WTC11 (cell line): ENCODE measurements around the gene SLC39A5. TPM values are rescaled to one million over a fixed set of nuclear protein-coding genes. Genes with fewer than 3 reads are reported as not detected.

Experiments used
- ATAC-seq: fragments of 200-7000 bp; cut with Tn5 transposase; 2 replicates; pipeline ENCODE4 v1.10.0; 2021; ENCODE audit warnings: mild to moderate bottlenecking, moderate library complexity
- CTCF ChIA-PET: fragments of 300-600 bp; sonication (Branson Sonifier 250); formaldehyde crosslinking; loops from one replicate; lab custom pipeline; 2021; ENCODE audit warnings: antibody characterized with exemption; lab: Charles Lee
- POLR2A ChIA-PET: fragments of 350-600 bp; sonication (Branson Sonifier 250); formaldehyde crosslinking; loops from one replicate; lab custom pipeline; 2021; ENCODE audit warnings: antibody characterized with exemption; lab: Charles Lee
- DNase-seq: peaks from one replicate; pipeline ENCODE4 v3.0.0; 2021; ENCODE audit warnings: low spot score
- H3K27ac Mint-ChIP-seq: 2 replicates; pipeline ENCODE4 v1.8.0; 2021; ENCODE audit warnings: mixed read lengths
- H3K27me3 Mint-ChIP-seq: 2 replicates; pipeline ENCODE4 v1.8.0; 2021; ENCODE audit warnings: low read depth, mild to moderate bottlenecking, moderate library complexity, mixed read lengths
- H3K36me3 Mint-ChIP-seq: 2 replicates; pipeline ENCODE4 v1.8.0; 2021; ENCODE audit warnings: mixed read lengths
- H3K4me1 Mint-ChIP-seq: 2 replicates; pipeline ENCODE4 v1.8.0; 2022; ENCODE audit warnings: mixed read lengths
- H3K4me3 Mint-ChIP-seq: 2 replicates; pipeline ENCODE4 v1.8.0; 2021; ENCODE audit warnings: mild to moderate bottlenecking, moderate library complexity, mixed read lengths
- H3K9me3 Mint-ChIP-seq: 2 replicates; pipeline ENCODE4 v1.8.0; 2021; ENCODE audit warnings: mixed read lengths
- CREM ChIP-seq: sonication (generic); formaldehyde crosslinking; IDR thresholded peaks from 2 replicates; pipeline ENCODE4 v1.8.1; 2022; ENCODE audit warnings: mild to moderate bottlenecking, missing genetic modification reagents, moderate library complexity
- ESRRA ChIP-seq: sonication (generic); formaldehyde crosslinking; IDR thresholded peaks from 2 replicates; pipeline ENCODE4 v1.8.1; 2022; ENCODE audit warnings: mild to moderate bottlenecking, missing genetic modification reagents, borderline replicate concordance
- ETV6 ChIP-seq: sonication (generic); formaldehyde crosslinking; IDR thresholded peaks from 2 replicates; pipeline ENCODE4 v1.8.1; 2022; ENCODE audit warnings: mild to moderate bottlenecking, missing genetic modification reagents
- GABPB1 ChIP-seq: sonication (generic); formaldehyde crosslinking; IDR thresholded peaks from 2 replicates; pipeline ENCODE4 v1.8.1; 2023; ENCODE audit warnings: mild to moderate bottlenecking, missing genetic modification reagents
- HMGA2 ChIP-seq: fragments of 250-450 bp; sonication (Bioruptor Pico); IDR thresholded peaks from 2 replicates; pipeline ENCODE4 v1.4.0; 2021; ENCODE audit warnings: mild to moderate bottlenecking, moderate library complexity
- IRF2 ChIP-seq: sonication (generic); formaldehyde crosslinking; IDR thresholded peaks from 2 replicates; pipeline ENCODE4 v1.8.0; 2022; ENCODE audit warnings: low read depth, missing genetic modification reagents, borderline replicate concordance
- MYBL2 ChIP-seq: sonication (generic); formaldehyde crosslinking; IDR thresholded peaks from 2 replicates; pipeline ENCODE4 v1.8.1; 2023; ENCODE audit warnings: mild to moderate bottlenecking, moderate library complexity, missing genetic modification reagents
- SOX15 ChIP-seq: fragments of 250-450 bp; sonication (Bioruptor Pico); IDR thresholded peaks from 2 replicates; pipeline ENCODE4 v1.9.0; 2021; ENCODE audit warnings: mild to moderate bottlenecking
- TEAD1 ChIP-seq: sonication (generic); formaldehyde crosslinking; IDR thresholded peaks from 2 replicates; pipeline ENCODE4 v1.8.0; 2022; ENCODE audit warnings: mild to moderate bottlenecking, missing genetic modification reagents
- ZNF396 ChIP-seq: fragments of 250-450 bp; sonication (Bioruptor Pico); IDR thresholded peaks from 2 replicates; pipeline ENCODE4 v1.8.0; 2021; ENCODE audit warnings: mild to moderate bottlenecking, moderate library complexity, borderline replicate concordance
- total RNA-seq: library from RNA; stranded (reverse); gene quantifications from 3 replicates; pipeline ENCODE4 v1.2.3, GENCODE V29; 2021
- TF ChIP-seq, protein P1 (sequence below): sonication (generic); formaldehyde crosslinking; IDR thresholded peaks from 2 replicates; pipeline ENCODE4 v1.8.1; 2022; ENCODE audit warnings: low read depth, mild to moderate bottlenecking, moderate library complexity, missing genetic modification reagents, borderline replicate concordance
- TF ChIP-seq, protein P2 (sequence below): sonication (generic); formaldehyde crosslinking; IDR thresholded peaks from 2 replicates; pipeline ENCODE4 v1.8.0; 2023; ENCODE audit warnings: missing genetic modification reagents, mild to moderate bottlenecking, borderline replicate concordance
- TF ChIP-seq, protein P3 (sequence below): sonication (generic); formaldehyde crosslinking; IDR thresholded peaks from 2 replicates; pipeline ENCODE4 v1.8.0; 2023; ENCODE audit warnings: mild to moderate bottlenecking, missing genetic modification reagents
- TF ChIP-seq, protein P4 (sequence below): sonication (generic); formaldehyde crosslinking; IDR thresholded peaks from 2 replicates; pipeline ENCODE4 v1.8.1; 2023; ENCODE audit warnings: mild to moderate bottlenecking, missing genetic modification reagents
- TF ChIP-seq, protein P5 (sequence below): sonication (generic); formaldehyde crosslinking; IDR thresholded peaks from 2 replicates; pipeline ENCODE4 v1.8.0; 2022; ENCODE audit warnings: mild to moderate bottlenecking, missing genetic modification reagents
- TF ChIP-seq, protein P6 (sequence below): sonication (generic); formaldehyde crosslinking; IDR thresholded peaks from 2 replicates; pipeline ENCODE4 v1.8.1; 2022; ENCODE audit warnings: missing genetic modification reagents, borderline replicate concordance

SLC39A5 gene
- total RNA-seq, 1 experiment from 2014 or later: 0.26 TPM

DNA sequence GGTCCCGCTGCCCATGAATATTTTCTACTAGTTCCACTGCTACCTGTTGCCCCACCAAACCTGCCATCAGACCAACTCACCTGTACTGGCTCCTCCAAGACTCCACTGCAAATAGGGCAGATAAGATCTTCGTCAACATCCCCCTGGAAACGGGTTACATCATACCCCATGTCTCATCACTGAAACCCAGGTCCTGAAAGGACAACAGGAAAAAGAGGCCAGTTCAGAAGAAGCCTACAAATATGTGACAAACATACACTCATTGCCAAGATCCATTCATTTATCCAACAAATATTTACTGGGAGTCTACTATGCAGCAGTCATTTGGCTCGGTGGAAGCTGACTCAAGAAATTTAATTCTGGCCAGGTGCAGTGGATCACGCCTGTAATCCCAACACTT lies 16.0 kb upstream of the SLC39A5 start:
- H3K4me1 Mint-ChIP-seq: no peaks in the 10 kb centered on the region
- H3K9me3 Mint-ChIP-seq: no peaks in the 10 kb centered on the region
- ChIA-PET POLR2A (no interaction called here), CTCF (no interaction called here)
- no peaks in the 10 kb centered on the region for H3K27me3 Mint-ChIP-seq
- H3K36me3 Mint-ChIP-seq: peaks cover 76% of the 10 kb centered on the region
- TF ChIP-seq, protein P1, sequence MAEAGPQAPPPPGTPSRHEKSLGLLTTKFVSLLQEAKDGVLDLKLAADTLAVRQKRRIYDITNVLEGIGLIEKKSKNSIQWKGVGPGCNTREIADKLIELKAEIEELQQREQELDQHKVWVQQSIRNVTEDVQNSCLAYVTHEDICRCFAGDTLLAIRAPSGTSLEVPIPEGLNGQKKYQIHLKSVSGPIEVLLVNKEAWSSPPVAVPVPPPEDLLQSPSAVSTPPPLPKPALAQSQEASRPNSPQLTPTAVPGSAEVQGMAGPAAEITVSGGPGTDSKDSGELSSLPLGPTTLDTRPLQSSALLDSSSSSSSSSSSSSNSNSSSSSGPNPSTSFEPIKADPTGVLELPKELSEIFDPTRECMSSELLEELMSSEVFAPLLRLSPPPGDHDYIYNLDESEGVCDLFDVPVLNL (CRISPR knock-in tag): no peak
- TF ChIP-seq, protein P2, sequence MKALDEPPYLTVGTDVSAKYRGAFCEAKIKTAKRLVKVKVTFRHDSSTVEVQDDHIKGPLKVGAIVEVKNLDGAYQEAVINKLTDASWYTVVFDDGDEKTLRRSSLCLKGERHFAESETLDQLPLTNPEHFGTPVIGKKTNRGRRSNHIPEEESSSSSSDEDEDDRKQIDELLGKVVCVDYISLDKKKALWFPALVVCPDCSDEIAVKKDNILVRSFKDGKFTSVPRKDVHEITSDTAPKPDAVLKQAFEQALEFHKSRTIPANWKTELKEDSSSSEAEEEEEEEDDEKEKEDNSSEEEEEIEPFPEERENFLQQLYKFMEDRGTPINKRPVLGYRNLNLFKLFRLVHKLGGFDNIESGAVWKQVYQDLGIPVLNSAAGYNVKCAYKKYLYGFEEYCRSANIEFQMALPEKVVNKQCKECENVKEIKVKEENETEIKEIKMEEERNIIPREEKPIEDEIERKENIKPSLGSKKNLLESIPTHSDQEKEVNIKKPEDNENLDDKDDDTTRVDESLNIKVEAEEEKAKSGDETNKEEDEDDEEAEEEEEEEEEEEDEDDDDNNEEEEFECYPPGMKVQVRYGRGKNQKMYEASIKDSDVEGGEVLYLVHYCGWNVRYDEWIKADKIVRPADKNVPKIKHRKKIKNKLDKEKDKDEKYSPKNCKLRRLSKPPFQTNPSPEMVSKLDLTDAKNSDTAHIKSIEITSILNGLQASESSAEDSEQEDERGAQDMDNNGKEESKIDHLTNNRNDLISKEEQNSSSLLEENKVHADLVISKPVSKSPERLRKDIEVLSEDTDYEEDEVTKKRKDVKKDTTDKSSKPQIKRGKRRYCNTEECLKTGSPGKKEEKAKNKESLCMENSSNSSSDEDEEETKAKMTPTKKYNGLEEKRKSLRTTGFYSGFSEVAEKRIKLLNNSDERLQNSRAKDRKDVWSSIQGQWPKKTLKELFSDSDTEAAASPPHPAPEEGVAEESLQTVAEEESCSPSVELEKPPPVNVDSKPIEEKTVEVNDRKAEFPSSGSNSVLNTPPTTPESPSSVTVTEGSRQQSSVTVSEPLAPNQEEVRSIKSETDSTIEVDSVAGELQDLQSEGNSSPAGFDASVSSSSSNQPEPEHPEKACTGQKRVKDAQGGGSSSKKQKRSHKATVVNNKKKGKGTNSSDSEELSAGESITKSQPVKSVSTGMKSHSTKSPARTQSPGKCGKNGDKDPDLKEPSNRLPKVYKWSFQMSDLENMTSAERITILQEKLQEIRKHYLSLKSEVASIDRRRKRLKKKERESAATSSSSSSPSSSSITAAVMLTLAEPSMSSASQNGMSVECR (CRISPR knock-in tag): no peak
- TF ChIP-seq IRF2 (CRISPR knock-in tag): no peak
- no peak overlapping the region for H3K4me3 Mint-ChIP-seq
- no peak overlapping the region for H3K27ac Mint-ChIP-seq
- no peak for ATAC-seq
- no peak for DNase-seq

DNA sequence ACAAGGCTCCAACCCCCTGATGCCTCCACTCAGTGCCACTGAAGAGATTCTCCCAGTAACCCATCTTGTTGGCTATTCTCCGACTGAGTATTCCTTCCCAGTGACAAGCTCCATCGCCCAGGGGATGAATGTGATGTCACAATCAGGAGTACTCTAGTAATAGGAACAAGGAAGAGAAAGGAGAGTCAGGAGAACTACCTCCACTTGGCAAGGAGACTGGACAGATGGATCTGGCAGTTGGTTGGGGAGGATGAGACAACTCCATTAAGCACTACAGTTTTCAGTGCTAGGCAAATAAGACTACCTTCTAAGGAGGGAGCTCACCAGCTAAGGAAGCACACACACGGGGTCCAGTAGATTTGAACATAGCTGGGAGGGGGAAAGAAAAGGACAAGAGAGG lies 13.4 kb upstream of the SLC39A5 start:
- TF ChIP-seq, protein P3, sequence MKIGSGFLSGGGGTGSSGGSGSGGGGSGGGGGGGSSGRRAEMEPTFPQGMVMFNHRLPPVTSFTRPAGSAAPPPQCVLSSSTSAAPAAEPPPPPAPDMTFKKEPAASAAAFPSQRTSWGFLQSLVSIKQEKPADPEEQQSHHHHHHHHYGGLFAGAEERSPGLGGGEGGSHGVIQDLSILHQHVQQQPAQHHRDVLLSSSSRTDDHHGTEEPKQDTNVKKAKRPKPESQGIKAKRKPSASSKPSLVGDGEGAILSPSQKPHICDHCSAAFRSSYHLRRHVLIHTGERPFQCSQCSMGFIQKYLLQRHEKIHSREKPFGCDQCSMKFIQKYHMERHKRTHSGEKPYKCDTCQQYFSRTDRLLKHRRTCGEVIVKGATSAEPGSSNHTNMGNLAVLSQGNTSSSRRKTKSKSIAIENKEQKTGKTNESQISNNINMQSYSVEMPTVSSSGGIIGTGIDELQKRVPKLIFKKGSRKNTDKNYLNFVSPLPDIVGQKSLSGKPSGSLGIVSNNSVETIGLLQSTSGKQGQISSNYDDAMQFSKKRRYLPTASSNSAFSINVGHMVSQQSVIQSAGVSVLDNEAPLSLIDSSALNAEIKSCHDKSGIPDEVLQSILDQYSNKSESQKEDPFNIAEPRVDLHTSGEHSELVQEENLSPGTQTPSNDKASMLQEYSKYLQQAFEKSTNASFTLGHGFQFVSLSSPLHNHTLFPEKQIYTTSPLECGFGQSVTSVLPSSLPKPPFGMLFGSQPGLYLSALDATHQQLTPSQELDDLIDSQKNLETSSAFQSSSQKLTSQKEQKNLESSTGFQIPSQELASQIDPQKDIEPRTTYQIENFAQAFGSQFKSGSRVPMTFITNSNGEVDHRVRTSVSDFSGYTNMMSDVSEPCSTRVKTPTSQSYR (CRISPR knock-in tag): no peak
- TF ChIP-seq ZNF396 (CRISPR knock-in tag): no peak
- TF ChIP-seq, protein P4, sequence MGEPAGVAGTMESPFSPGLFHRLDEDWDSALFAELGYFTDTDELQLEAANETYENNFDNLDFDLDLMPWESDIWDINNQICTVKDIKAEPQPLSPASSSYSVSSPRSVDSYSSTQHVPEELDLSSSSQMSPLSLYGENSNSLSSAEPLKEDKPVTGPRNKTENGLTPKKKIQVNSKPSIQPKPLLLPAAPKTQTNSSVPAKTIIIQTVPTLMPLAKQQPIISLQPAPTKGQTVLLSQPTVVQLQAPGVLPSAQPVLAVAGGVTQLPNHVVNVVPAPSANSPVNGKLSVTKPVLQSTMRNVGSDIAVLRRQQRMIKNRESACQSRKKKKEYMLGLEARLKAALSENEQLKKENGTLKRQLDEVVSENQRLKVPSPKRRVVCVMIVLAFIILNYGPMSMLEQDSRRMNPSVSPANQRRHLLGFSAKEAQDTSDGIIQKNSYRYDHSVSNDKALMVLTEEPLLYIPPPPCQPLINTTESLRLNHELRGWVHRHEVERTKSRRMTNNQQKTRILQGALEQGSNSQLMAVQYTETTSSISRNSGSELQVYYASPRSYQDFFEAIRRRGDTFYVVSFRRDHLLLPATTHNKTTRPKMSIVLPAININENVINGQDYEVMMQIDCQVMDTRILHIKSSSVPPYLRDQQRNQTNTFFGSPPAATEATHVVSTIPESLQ: no peak
- TF ChIP-seq SOX15 (CRISPR knock-in tag): no peak
- TF ChIP-seq ETV6 (CRISPR knock-in tag): no peak
- TF ChIP-seq CREM (CRISPR knock-in tag): no peak
- TF ChIP-seq, protein P5, sequence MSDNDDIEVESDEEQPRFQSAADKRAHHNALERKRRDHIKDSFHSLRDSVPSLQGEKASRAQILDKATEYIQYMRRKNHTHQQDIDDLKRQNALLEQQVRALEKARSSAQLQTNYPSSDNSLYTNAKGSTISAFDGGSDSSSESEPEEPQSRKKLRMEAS: no peak
- TF ChIP-seq HMGA2: no peak
- no peak for TF ChIP-seq GABPB1 (CRISPR knock-in tag)
- no peak for TF ChIP-seq TEAD1 (CRISPR knock-in tag)
- TF ChIP-seq ESRRA: no peak
- TF ChIP-seq, protein P6, sequence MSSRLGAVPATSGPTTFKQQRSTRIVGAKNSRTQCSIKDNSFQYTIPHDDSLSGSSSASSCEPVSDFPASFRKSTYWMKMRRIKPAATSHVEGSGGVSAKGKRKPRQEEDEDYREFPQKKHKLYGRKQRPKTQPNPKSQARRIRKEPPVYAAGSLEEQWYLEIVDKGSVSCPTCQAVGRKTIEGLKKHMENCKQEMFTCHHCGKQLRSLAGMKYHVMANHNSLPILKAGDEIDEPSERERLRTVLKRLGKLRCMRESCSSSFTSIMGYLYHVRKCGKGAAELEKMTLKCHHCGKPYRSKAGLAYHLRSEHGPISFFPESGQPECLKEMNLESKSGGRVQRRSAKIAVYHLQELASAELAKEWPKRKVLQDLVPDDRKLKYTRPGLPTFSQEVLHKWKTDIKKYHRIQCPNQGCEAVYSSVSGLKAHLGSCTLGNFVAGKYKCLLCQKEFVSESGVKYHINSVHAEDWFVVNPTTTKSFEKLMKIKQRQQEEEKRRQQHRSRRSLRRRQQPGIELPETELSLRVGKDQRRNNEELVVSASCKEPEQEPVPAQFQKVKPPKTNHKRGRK (CRISPR knock-in tag): no peak
- TF ChIP-seq MYBL2 (CRISPR knock-in tag): no peak
- TF ChIP-seq, all 79 proteins: peak for 0
- H3K9me3 Mint-ChIP-seq: no peaks in the 10 kb centered on the region
- peaks cover 54% of the 10 kb centered on the region for H3K36me3 Mint-ChIP-seq

More for the DNA sequence above, 13.4 kb upstream of the SLC39A5 start:
- Mint-ChIP-seq H3K27ac (no peak overlapping the region; the same call in none of the 2 replicates), H3K4me1 (peaks cover 7% of the 10 kb centered on the region), H3K4me3 (no peak overlapping the region), H3K27me3 (no peaks in the 10 kb centered on the region)
- DNase-seq: no peak
- ChIA-PET POLR2A (interaction anchor here (0.7 kb wide), 2 partner anchors 12 to 27 kb away, joined by 3 to 4 read pairs; no protein-coding TSS in a partner anchor), CTCF (interaction anchor here (1.3 to 4.3 kb wide), 2 partner anchors 10 to 40 kb away, joined by 3 to 22 read pairs; no protein-coding TSS in a partner anchor)
- ATAC-seq: no peak
